Measurements from ENCODE around the gene SDHD.

Gene SDHD

DNA sequence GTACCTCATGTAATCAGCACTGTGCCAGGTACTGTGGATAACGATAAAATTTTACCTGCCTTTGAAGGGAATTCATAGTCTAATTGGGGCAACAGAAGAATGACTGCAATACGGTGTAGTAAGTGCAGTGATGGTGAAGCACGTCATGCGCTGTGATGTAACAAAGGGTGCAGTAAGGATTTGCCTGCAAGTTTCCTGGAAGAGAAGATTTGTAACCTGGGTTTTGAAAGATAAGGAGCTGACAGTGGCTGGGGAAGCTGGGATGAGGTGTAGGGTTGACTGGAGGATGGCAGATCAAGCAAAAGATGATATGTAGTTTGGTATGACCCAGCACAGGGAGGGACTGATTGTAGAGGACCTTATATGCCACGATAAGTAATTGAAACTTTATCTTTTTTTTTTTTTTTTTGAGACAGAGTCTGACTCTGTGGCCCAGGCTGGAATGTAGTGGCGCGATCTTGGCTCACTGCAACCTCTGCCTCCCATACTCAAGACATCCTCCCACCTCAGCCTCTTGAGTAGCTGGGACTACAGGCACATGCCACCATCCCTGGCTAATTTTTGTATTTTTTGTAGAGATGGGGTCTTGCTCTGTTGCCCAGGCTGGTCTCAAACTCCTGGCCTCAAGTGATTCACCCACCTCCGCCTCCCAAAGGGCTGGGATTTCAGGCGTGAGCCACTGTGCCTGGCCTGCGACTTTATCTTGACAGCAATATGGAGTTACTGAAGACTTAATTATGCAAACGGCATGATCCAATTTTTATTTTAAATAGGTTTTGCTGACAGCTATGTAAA lies 11.3 kb downstream of the SDHD start:
- no peak for FAIRE-seq

GRCh38 chr11:112100462-112100861 lies 13.8 kb downstream of the SDHD start:
- DNase-seq (ENCODE audit: low spot score) = no peak

More for the DNA sequence above, 11.3 kb downstream of the SDHD start:
- DNase-seq (ENCODE audit: low spot score) = no peak

GRCh38 chr11:112103446-112103845 lies 16.8 kb downstream of the SDHD start:
- DNase-seq (ENCODE audit: low spot score) (no peak), FAIRE-seq (no peak)

More at GRCh38 chr11:112100462-112100861, 13.8 kb downstream of the SDHD start:
- no peak for FAIRE-seq

DNA sequence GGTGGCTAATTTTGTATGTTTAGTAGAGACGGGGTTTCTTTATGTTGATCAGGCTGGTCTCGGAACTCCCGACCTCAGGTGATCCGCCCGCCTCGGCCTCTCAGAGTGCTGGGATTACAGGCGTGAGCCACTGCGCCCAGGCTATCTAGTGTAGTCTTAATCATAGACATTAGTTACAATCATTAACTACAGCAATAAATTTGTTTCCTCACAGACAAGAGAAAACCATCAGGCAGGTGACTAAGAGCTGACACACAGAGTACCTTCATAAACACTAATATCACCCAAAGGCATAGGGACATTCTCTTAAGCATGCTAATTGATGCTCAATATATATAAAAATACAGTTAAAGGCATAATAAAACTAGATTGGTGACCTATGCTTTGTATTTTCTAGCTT lies 19.4 kb downstream of the SDHD start:
- peak; percentile 81 for FAIRE-seq
- peak; percentile 62 for DNase-seq (ENCODE audit: low spot score)

DNA sequence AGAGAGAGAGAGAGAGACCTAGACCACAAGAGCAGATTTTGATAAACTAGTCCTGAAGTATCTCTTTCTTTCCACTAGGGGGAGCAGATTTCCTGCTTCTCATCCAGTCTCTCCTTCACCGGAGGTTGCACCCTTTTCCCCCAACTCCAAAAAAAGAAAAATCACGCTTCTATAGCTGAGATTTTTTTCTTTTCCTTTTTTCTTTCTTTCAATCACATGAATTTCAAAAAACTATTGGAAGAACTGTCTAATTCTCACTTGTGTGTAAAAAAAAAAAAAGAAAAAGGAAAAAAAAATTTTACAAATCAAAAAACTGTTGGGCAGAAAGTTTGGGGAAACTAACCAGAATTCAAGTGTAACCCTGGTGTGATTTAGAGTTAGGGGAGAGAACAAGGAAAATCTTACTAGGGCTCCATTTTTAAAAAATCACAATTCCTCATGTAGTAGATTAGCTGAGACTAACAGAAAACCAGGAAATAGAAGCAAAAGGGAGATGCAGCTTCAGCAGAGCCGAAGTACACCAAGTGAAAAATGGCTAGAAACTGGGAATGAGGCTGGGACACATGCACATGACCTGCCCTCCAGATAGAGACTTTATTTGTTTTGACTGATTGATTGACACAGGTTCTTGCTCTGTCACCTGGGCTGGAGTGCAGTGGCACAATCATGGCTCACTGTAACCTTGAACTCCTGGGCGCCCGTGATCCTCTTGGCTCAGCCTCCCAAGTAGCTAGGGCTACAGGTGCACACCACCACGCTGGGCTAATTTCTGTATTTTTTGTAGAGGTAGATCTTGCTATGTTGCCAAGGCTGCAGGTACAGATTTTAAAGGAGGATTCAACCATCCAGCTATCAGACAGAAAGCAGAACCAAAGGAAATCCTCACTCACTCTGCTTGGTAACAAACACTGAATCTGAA lies 27.1 kb downstream of the SDHD start:
- FAIRE-seq = peak; percentile 45
- DNase-seq (ENCODE audit: low spot score) = peak; percentile 60

DNA sequence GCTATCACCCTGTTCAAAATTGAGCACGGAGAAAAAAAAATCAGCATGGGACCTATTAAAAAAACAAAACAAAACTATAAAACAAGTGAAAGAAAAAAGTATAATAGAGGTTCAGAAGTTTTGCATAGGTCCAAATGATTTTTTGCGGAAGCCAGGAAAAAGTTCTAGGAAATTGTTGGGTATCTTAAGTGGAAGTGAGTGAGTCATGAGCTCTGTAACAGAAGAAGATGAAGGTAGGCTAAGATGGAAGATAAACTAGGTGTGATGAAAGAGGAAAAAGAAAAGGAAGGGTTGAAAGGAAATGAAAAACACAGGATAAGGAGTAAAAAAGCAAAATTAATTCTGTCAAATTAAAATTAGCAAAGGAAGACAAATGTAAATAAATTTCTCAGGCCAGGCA lies 27.8 kb downstream of the SDHD start:
- DNase-seq (ENCODE audit: low spot score) = no peak
- no peak for FAIRE-seq

GRCh38 chr11:112115386-112115785 lies 28.7 kb downstream of the SDHD start:
- DNase-seq (ENCODE audit: low spot score) = no peak
- no peak for FAIRE-seq

- DNase-seq (ENCODE audit: low spot score) (no peak), FAIRE-seq (no peak)
These were observed 31.5 kb downstream of the SDHD start for GRCh38 chr11:112118176-112118575.

- DNase-seq (ENCODE audit: low spot score) = no peak
- FAIRE-seq = no peak
These were observed 35.4 kb downstream of the SDHD start for GRCh38 chr11:112121981-112122615.

- FAIRE-seq (no peak), DNase-seq (ENCODE audit: low spot score) (no peak)
These were observed 36.5 kb downstream of the SDHD start for GRCh38 chr11:112123129-112123528.

DNA sequence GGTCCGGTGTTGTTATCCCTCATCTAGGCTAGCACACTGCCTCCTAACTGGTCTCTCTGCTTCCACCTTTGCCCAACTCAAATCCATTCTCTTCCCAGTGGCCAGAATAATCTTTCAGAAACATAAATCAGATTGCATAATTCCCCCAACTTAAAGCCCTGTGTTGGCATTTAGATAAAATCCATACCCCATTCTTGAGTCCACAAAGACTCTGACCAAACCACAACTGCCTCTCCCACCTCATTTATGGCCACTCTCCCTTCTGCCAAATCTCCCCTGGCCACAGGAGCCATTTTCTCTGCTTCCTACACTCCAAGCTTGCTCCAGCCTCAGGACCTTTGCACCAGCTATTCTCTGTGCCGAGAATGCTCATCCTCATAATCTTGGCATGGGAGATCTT lies 40.4 kb downstream of the SDHD start:
- FAIRE-seq = no peak
- DNase-seq (ENCODE audit: low spot score) = no peak

DNA sequence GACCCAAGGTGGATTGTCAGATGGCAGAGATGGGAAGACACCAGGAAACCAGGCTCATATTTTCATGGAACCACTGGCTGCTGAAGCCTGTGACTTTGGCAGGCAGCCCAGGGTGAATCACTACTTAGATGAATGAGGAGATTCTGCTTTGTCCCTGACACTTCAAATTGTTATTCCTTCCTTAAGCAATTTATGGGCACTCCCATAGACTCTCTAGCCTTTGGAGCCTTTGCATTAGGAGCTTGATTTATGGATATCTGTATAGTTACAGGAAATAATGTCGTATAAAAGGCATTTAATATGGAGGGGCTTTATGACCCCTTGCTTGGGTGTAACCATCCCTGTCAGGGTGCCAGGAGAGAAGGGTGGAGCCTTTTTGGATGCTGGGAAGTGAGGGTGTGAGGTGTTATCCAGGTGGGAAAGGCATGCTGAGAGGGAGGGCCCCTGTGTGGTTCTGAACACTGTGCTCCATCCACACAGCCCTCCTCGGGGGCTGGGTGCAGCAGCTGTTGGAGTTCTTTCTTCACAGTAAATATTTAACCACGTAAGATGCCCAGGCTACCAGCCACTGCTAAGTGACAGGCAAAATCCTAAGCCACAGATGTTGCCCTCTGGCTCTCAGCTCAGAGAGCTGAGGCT lies 41.9 kb downstream of the SDHD start:
- FAIRE-seq = peak; percentile 87
- peak; percentile 71 for DNase-seq (ENCODE audit: low spot score)

DNA sequence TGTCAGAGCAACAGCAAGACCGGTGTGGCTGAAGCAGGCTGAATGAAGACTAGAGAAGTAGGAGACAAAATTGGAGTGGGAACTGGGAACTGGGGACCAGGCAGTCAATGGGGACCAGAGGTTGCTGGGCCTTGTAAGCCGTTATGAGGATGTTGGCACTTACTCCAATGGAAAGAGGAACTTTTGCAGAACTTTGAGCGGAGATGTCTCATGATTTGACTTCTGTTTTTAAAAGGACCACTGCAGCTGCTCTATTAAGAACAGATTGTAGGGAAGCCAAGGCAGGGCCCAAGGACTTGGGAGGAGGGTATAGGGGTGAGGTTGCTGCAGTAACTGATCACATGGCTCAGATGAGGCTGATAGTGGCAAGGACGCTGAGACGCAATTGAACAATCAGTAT lies 43.0 kb downstream of the SDHD start:
- FAIRE-seq (no peak), DNase-seq (ENCODE audit: low spot score) (no peak)

DNA sequence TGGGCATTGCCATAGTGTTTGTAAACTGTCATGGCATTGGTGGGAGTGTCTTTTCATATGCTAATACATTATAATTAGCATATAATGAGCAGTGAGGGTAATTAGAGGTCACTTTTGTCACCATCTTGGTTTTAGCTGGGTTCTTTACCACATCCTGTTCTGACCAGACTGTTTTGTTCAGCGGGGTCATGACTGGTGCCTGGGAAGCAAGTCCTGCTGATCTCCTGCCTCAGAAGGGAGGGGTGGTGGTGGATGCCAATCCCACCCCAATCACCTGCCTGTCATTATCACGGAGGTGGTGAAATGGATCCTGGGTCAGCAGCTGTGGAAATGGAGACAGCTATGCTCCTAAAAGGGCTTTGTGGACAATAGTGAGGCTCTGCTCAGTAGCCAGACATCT lies 46.1 kb downstream of the SDHD start:
- DNase-seq (ENCODE audit: low spot score) (no peak), FAIRE-seq (no peak)

DNA sequence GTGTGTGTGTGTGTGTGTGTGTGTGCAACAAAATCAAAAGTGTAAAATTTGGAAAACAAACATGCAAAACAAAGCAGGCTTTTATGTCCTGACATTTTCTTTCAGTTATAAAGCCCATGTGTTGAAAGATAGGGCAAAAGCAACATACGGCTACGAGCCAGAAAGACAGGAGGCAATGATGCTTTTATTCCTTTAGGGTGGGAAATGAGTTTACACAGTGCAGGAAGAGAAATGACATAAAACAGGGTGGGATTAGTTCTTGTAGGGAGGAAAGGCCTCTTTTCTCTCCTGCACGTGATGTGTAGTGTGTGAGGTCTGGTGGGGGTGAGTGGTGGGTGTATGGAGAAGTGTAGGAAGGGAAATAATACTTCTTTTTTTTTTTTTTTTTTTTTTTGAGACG lies 47.8 kb downstream of the SDHD start:
- FAIRE-seq = no peak
- no peak for DNase-seq (ENCODE audit: low spot score)

DNA sequence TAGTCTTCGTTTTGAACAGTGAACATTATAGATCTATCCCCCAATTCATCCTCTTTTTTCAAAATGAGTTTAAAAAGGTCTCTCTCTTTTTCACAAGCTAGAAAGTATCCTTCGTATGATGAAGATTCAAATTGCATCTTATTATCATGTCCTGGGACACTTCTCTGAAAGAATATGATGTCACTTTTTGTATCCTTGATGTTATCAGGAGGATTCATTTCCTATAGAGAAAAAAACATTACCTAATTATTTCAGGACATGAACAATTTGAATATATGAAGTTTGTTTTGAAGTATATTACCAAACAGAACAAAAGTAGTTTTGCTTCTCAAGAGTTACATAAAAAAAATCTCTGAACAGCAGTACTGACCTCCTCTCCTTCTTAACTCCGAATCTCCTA lies 56.9 kb downstream of the SDHD start:
- DNase-seq (ENCODE audit: low spot score) (no peak), FAIRE-seq (no peak)
